Adrenal gland (tissue), 5 donors: ENCODE results near the gene SNCB.

Source experiments
- CTCF ChIP-seq, 6 experiments: fragments of 450-650 bp in 4 of 6; fragments of 200-600 bp in 2 of 6; sonication (generic) in 1 of 6; IDR thresholded peaks; 1 replicate in 5 of 6; 2 replicates in 1 of 6; pipeline versions ENCODE4 v1.5.1 to v1.8.0; 2016 to 2021; ENCODE audit warnings: antibody characterized with exemption in 6 of 6, mild to moderate bottlenecking in 2 of 6, moderate library complexity in 1 of 6
- POLR2A ChIP-seq, 2 donors: fragments of 450-650 bp; IDR thresholded peaks; one replicate each; pipeline ENCODE4 v1.6.1; 2017; ENCODE audit warnings: antibody characterized with exemption in 2 of 2, mild to moderate bottlenecking in 2 of 2, moderate library complexity in 1 of 2
- donor health status: DM: no; HTN: no; CAD: no.

- TF ChIP-seq CTCF (IDR thresholded peaks at IDR 0.05): no peak
- no peak for TF ChIP-seq POLR2A (IDR thresholded peaks at IDR 0.05)
Observed at GRCh38 chr5:176618783-176619182, 11.6 kb downstream of the SNCB start.
